Endodermal cell (in vitro differentiated cells): ENCODE results near the gene PTPRN2. TPM values are rescaled to one million over a fixed set of nuclear protein-coding genes. Genes with fewer than 3 reads are reported as not detected.

Experiments
- DNase-seq: peaks from one replicate; pipeline ENCODE4 v3.0.0-alpha.2; 2017
- H3K27ac ChIP-seq: 2 replicates; pipeline ENCODE4 v1.5.1; 2013; ENCODE audit warnings: mild to moderate bottlenecking, low read depth, low read length, moderate library complexity
- H3K27me3 ChIP-seq: 2 replicates; pipeline ENCODE4 v1.6.1; 2013; ENCODE audit warnings: mild to moderate bottlenecking, low read length, moderate library complexity; ENCODE audit not compliant: insufficient read depth, control insufficient read depth, poor library complexity, severe bottlenecking
- H3K36me3 ChIP-seq: 2 replicates; pipeline ENCODE4 v1.7.0; 2013; ENCODE audit warnings: mild to moderate bottlenecking, low read length, moderate library complexity; ENCODE audit not compliant: control insufficient read depth, insufficient read depth
- H3K4me1 ChIP-seq: one replicate; pipeline ENCODE4 v1.7.0; 2013; ENCODE audit warnings: low read length; ENCODE audit not compliant: control insufficient read depth, insufficient read depth
- H3K4me3 ChIP-seq: 2 replicates; pipeline ENCODE4 v1.5.1; 2013; ENCODE audit warnings: mild to moderate bottlenecking, low read length, moderate library complexity
- H3K9ac ChIP-seq: 2 replicates; pipeline ENCODE4 v1.6.1; 2013; ENCODE audit warnings: mild to moderate bottlenecking, low read length, moderate library complexity; ENCODE audit not compliant: poor library complexity, severe bottlenecking; ENCODE audit errors: extremely low read depth
- H3K9me3 ChIP-seq: 2 replicates; pipeline ENCODE4 v1.6.1; 2013; ENCODE audit warnings: mild to moderate bottlenecking, low read length, moderate library complexity; ENCODE audit not compliant: control insufficient read depth
- H3K27ac Mint-ChIP-seq: 2 replicates; pipeline ENCODE4 v1.8.0; 2020; ENCODE audit warnings: mixed read lengths
- H3K27me3 Mint-ChIP-seq: 2 replicates; pipeline ENCODE4 v1.8.0; 2021; ENCODE audit warnings: mild to moderate bottlenecking, mixed read lengths; ENCODE audit not compliant: insufficient read depth
- H3K36me3 Mint-ChIP-seq: 2 replicates; pipeline ENCODE4 v1.8.0; 2020; ENCODE audit warnings: low read depth, mixed read lengths
- H3K4me1 Mint-ChIP-seq: 2 replicates; pipeline ENCODE4 v1.8.0; 2020; ENCODE audit warnings: mixed read lengths
- H3K4me3 Mint-ChIP-seq: 2 replicates; pipeline ENCODE4 v1.8.0; 2020; ENCODE audit warnings: mild to moderate bottlenecking, moderate library complexity, mixed read lengths
- H3K9me3 Mint-ChIP-seq: 2 replicates; pipeline ENCODE4 v1.8.0; 2020; ENCODE audit warnings: mild to moderate bottlenecking, mixed read lengths
- WGBS, 2 experiments: methylation state at CpG; one replicate each; pipeline versions ENCODE4 v1.1.5 to v1.1.7; 2013; ENCODE audit warnings: missing lambda C conversion rate in 2 of 2, mixed read lengths in 1 of 2; ENCODE audit not compliant: insufficient coverage in 1 of 2, insufficient read length in 1 of 2; 5-methylcytosine and 5-hydroxymethylcytosine counted together
- total RNA-seq, 2 donors: library from RNA; stranded (reverse); fragmentation: NEBNext Ultra II Directional in 1 of 2; extraction: Animal tissue kit (Norgen Biotek cat#: 25700) in 1 of 2; gene quantifications; 2 replicates in 1 of 2; 3 replicates in 1 of 2; pipeline ENCODE4 v1.2.1, GENCODE V29; 2021
- TF ChIP-seq, protein P1 (sequence below): fragments of 200-600 bp; sonication (generic); conservative IDR thresholded peaks from 2 replicates; pipeline ENCODE4 v1.5.0; 2021; ENCODE audit warnings: antibody characterized with exemption, mild to moderate bottlenecking

Gene PTPRN2
- total RNA-seq, 2 donors from 2014 or later = 0.69 to 1.2 TPM

DNA sequence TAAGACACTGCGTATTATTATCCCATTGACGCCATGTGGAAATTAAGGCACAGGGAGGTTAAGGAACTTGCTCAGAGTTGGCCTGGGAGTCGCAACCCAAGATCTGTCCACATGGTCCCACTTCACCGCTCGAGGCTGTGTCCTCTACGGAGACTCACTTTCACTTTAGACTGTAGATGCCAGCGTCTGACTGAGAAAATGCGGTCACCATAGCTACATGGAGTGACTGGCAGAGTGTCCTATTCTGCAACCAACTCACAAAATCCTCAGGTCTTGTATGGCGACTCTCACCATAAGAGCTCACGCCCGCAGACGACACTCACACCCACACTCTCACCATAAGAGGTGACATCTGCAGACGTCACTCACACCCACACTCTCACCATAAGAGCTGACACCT, 257.9 kb downstream of the PTPRN2 start:
- Histone ChIP-seq H3K27me3 (no peaks in the 10 kb centered on the region), H3K27ac (no peak overlapping the region), H3K36me3 (no peaks in the 10 kb centered on the region), H3K9me3 (peaks cover 64% of the 10 kb centered on the region), H3K4me3 (no peak overlapping the region), H3K9ac (no peak overlapping the region), H3K4me1 (no peaks in the 10 kb centered on the region)
- no peak overlapping the region for H3K27ac Mint-ChIP-seq
- 89 to 95% methylated on average over 8 to 13 of the region's 13 CpGs for WGBS, 2 experiments
- TF ChIP-seq, protein P1, sequence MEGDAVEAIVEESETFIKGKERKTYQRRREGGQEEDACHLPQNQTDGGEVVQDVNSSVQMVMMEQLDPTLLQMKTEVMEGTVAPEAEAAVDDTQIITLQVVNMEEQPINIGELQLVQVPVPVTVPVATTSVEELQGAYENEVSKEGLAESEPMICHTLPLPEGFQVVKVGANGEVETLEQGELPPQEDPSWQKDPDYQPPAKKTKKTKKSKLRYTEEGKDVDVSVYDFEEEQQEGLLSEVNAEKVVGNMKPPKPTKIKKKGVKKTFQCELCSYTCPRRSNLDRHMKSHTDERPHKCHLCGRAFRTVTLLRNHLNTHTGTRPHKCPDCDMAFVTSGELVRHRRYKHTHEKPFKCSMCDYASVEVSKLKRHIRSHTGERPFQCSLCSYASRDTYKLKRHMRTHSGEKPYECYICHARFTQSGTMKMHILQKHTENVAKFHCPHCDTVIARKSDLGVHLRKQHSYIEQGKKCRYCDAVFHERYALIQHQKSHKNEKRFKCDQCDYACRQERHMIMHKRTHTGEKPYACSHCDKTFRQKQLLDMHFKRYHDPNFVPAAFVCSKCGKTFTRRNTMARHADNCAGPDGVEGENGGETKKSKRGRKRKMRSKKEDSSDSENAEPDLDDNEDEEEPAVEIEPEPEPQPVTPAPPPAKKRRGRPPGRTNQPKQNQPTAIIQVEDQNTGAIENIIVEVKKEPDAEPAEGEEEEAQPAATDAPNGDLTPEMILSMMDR = no peak
- peaks cover 47% of the 10 kb centered on the region for H3K9me3 Mint-ChIP-seq
- DNase-seq = peak; percentile 22
- peaks cover 9% of the 10 kb centered on the region for H3K36me3 Mint-ChIP-seq
- H3K27me3 Mint-ChIP-seq = peaks cover 2% of the 10 kb centered on the region
- H3K4me1 Mint-ChIP-seq = peaks cover 8% of the 10 kb centered on the region
- H3K4me3 Mint-ChIP-seq = no peak overlapping the region

DNA sequence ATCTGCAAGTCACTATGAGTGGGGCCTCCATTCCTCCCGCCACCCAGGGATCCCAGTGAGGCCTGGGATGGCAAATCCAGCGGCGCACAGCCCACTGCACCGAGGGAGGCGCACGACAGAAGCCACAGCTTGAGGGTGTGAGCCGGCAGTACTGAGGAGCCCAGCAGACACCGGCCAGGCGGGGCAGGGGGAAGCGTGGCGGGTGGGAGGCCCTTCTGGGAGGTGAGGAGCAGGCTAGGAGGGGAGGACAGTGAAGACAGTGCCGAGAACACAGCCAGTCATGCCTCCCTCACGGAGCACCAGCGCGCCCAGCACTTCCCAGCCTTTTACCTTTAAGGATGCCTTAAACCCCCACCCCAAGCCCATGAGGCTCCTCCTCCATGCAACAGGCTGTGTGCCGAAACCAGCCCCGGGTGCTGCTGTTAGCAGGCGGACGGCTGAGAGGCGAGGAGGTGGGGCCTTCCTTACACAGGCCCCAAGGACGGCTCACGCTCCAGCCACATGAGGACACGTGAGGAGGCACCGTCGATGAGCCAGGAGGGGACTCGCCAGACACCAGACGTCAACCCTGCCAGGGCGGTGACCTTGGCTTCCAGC, 258.5 kb downstream of the PTPRN2 start:
- peaks cover 2% of the 10 kb centered on the region for H3K27me3 Mint-ChIP-seq
- 85 to 87% methylated on average over 27 to 28 of the region's 28 CpGs for WGBS, 2 experiments
- peaks cover 70% of the 10 kb centered on the region for H3K9me3 ChIP-seq
- no peak overlapping the region for H3K27ac Mint-ChIP-seq
- no peak overlapping the region for H3K27ac ChIP-seq
- peaks cover 9% of the 10 kb centered on the region for H3K36me3 Mint-ChIP-seq
- H3K4me3 ChIP-seq = no peak overlapping the region
- TF ChIP-seq, protein P1 = no peak
- H3K9ac ChIP-seq = no peak overlapping the region
- no peaks in the 10 kb centered on the region for H3K4me1 ChIP-seq
- peak; percentile 38 for DNase-seq
- H3K36me3 ChIP-seq = no peaks in the 10 kb centered on the region
- no peaks in the 10 kb centered on the region for H3K27me3 ChIP-seq
- no peak overlapping the region for H3K4me3 Mint-ChIP-seq
- peaks cover 43% of the 10 kb centered on the region for H3K9me3 Mint-ChIP-seq
- peaks cover 8% of the 10 kb centered on the region for H3K4me1 Mint-ChIP-seq

DNA sequence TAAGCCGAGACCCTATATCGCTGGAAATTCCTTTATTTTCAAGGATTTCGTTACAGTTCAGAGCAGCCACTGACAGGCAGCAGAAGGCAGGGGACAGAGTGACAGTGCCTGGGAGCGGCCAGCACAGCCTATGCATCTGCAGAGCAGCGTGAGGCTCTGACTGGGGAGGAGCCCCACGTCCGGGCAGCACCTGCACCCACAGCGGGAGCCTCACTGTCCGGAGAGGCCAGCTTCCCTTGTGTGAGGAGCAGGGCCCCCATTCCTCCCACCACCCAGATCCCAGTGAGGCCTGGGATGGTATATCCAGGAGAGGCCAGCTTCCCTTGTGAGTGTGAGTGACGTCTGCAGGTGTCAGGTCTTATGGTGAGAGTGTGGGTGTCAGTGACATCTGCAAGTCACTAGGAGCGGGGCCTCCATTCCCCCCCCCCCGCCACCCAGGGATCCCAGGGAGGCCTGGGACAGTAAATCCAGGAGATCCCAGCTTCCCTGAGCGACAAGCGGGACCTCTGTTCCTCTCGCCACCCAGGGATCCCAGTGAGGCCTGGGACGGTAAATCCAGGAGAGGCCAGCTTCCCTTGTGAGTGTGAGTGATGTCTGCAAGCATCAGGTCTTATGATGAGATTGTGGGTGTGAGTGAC, 259.1 kb downstream of the PTPRN2 start:
- DNase-seq = peak; percentile 22
- Histone ChIP-seq H3K4me1 (no peaks in the 10 kb centered on the region), H3K36me3 (no peaks in the 10 kb centered on the region), H3K9ac (no peak overlapping the region), H3K4me3 (no peak overlapping the region), H3K27ac (no peak overlapping the region), H3K9me3 (peaks cover 76% of the 10 kb centered on the region), H3K27me3 (no peaks in the 10 kb centered on the region)
- 80 to 87% methylated on average over 6 to 15 of the region's 16 CpGs for WGBS, 2 experiments
- H3K9me3 Mint-ChIP-seq = peaks cover 38% of the 10 kb centered on the region
- peaks cover 8% of the 10 kb centered on the region for H3K4me1 Mint-ChIP-seq
- no peak overlapping the region for H3K27ac Mint-ChIP-seq
- H3K36me3 Mint-ChIP-seq = peaks cover 9% of the 10 kb centered on the region
- H3K4me3 Mint-ChIP-seq = no peak overlapping the region
- TF ChIP-seq, protein P1 = no peak
- peaks cover 2% of the 10 kb centered on the region for H3K27me3 Mint-ChIP-seq
